Midbrain (tissue), 1 donor: ENCODE results near the gene CCDC120.

Experiments
- DNase-seq: peaks from one replicate; lab custom pipeline; 2025; lab: John Stamatoyannopoulos, UW

The CCDC120 gene, protein sequence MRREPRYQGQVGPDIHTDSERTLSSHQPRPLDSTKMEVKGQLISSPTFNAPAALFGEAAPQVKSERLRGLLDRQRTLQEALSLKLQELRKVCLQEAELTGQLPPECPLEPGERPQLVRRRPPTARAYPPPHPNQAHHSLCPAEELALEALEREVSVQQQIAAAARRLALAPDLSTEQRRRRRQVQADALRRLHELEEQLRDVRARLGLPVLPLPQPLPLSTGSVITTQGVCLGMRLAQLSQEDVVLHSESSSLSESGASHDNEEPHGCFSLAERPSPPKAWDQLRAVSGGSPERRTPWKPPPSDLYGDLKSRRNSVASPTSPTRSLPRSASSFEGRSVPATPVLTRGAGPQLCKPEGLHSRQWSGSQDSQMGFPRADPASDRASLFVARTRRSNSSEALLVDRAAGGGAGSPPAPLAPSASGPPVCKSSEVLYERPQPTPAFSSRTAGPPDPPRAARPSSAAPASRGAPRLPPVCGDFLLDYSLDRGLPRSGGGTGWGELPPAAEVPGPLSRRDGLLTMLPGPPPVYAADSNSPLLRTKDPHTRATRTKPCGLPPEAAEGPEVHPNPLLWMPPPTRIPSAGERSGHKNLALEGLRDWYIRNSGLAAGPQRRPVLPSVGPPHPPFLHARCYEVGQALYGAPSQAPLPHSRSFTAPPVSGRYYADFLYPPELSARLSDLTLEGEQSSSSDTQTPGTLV

DNA sequence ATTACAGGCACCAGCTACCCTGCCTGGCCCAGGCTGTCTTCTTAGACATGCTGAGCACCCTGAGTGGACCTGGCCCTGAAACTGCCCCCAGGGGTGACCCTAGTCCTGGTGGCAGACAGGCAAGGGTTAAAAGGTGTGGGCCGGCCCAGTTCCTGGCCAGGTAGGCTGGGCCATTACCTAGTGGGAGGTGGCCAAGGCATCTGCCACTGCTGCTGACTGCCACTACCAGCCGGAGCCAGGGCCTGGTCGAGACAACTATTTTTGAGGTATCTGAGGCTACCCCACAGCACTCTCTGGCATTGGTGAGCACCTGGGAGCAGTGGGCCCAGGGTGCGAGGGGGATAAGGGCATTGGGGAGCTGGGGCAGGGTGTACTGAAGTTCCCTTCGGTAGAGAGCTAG lies at the start of gene CCDC120:
TSS of gene CCDC120 (plus strand) at position 206 of the 400 bp plus-strand sequence. CDS start 3,043 bp downstream, outside the sequence.
- DNase-seq = no peak

DNA sequence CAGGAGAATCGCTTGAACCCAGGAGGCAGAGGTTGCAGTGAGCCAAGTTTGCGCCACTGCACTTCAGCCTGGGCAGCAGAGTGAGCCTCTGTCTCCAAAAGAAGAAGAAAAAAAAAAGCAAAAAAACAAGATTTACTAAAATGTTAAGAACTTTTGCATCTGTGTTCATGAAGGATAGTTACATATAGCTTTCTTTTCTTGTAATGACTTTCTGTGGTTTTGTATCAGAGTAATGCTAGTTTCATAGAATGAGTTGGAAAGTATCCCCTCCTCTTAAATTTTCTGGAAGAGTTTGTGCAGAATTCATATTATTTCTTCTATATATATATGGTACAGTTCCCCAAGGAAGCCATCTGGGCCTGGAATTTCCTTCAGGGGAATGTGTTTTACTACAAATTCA lies 39.7 kb upstream of the CCDC120 start:
- DNase-seq = no peak

DNA sequence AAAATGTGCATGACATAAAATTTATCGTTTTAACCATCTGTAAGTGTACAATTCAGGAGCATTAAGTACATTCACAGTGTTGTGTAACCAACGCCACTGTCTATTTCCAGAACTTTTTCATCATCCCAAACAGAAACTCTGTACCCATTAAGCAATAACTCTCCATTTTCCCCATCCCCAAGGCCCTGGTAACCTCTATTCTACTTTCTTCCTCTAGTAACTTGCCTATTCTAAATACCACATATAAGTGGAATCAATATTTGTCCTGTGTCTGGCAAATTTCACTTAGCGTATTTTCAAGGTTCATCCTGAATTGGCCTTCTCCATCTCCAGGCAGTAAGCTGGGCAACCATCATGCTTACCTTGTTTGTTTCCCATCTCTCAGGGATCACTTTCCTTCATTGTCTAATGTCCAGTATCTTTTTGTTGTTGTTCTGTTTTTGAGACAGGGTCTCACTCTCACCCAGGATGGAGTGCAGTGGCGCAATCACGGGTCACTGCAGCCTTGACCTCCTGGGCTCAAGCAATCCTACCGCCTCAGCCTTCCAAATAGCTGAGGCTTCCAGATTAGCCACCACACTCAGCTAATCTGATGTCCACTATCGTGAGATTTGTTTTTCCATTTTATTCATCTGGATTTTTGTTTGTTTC lies 39.1 kb upstream of the CCDC120 start:
- DNase-seq = no peak

DNA sequence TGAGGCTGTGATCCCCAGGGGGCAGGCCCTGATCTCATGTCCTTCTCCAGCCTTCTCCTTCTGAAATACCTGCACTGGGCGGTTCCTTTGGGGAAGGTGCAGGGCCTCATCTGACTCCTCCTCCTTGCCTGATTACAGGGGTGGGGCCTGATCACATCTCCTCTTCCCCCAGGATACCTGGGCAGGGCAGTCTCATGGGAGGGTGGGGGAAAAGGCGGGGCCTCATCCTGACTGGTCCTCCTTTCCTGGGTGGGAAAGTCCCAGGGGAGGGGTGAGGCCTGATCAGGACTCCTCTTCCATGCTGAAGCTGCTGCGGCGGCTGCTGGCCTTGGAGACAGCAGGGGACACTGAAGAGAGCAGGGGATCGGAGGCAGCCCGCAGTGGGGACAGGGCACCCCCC lies 28.9 kb upstream of the CCDC120 start:
- no peak for DNase-seq

DNA sequence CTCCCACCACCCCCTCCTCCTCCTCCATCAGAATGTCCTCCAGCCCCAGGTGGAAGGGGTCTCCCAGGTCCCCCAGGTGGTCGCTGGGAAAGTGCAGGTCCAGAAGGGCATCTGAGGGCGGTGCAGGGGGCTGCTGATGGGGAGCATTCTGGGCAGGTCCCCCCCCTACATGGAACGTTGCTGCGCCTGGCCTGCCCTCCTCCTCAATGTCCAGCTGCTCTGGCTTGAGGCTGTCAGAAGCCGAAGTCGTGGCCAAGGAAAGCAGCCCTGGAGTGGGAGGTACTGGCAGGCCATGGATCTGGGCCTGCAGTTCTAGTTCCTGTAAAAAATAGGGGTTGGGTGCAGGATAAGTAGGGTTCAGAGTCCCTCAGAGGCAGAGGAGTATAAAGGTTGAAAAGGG lies 28.5 kb upstream of the CCDC120 start:
- DNase-seq = no peak

DNA sequence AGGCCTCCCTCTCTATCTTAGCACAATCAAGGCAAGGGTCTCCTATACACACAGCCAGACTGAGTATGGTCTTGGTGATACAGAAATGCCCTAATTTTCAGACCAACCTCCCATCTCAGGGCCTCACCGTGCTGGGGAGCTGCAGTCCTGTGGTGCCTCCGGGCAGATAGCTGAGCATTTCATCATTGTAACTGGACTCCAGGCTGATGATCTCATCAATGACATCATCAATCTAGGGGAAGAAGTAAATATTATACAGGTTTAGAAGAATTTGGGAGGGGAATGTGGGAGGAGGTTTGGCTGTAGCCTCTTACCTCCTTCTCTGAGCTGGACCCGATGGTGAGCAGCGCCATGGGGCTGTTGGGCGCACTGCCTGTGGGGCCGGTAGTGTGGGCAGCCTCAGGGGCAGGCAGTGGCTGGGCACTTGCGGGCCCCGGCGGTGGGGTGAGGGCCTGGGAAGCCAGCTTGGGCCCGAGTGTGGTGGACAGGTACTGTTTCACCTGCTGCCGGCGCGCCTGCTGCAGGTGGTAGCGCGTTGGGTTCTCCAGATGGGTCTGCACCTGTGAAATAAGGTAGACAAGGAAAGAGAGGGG lies 20.8 kb upstream of the CCDC120 start:
- no peak for DNase-seq

DNA sequence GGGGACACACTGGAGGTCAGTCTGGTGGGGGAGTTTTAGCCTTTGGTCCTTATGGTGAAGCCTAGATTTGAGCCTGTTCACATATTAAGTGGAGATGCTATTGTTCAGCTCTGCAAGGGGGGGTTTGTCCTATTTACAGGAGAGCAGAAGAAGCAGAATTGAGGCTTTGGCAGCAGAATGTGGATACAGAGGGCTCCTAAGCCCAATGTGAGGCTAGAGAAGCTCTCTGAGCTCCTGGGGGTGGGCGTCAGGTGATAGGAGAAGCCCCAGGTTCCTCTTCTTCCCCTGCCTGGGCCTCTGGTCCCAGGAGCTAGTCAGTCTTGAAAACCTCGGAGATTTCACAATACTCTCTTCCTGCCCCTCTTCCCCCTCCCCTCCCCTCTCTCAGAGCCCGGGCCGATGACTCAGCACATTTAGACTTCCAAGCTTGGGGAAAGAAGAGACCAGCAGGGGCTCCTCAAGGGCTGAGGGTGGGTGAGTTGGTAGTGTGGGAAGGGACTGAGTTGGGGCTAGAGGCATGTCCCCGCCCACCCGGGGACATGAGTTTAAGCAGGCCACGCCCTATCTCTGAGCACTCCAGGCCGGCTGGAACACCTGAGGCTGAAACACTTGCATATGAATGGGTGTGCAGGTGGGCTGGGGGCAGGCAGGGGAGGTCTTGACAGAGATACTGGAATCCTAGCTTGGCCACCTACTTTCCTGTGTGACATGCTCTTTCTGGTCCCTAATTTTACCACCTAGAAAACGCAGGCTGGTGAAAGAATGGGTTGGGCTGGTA lies 19.0 kb upstream of the CCDC120 start:
- peak; percentile 69 for DNase-seq

DNA sequence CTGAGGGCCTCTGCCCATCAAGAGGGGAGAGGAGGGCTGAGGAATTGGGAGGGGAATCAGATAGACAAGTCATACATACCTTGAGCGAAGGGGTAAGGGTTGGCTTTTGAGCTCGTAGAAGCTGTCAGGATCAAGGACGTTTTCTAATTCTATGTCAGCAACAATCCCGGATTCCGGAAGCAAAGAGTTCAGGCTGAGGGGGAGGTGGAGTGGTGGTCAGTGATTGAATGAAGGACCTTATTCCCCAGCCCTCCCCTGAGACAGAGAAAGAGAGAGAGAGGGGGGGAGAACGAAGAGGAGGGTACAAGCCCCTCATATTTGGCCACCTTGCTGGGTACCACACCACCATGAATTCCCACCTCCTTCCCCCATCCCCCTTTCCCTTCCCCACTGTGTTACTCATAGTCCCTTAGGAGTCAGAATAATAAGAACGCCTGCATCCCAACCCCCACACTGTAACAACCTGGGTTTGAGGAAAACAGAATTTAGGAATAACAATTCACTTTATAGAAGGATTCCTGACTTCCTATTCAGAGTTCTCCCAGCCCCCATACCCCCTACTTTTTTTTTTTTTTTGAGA lies 18.3 kb upstream of the CCDC120 start:
- no peak for DNase-seq

DNA sequence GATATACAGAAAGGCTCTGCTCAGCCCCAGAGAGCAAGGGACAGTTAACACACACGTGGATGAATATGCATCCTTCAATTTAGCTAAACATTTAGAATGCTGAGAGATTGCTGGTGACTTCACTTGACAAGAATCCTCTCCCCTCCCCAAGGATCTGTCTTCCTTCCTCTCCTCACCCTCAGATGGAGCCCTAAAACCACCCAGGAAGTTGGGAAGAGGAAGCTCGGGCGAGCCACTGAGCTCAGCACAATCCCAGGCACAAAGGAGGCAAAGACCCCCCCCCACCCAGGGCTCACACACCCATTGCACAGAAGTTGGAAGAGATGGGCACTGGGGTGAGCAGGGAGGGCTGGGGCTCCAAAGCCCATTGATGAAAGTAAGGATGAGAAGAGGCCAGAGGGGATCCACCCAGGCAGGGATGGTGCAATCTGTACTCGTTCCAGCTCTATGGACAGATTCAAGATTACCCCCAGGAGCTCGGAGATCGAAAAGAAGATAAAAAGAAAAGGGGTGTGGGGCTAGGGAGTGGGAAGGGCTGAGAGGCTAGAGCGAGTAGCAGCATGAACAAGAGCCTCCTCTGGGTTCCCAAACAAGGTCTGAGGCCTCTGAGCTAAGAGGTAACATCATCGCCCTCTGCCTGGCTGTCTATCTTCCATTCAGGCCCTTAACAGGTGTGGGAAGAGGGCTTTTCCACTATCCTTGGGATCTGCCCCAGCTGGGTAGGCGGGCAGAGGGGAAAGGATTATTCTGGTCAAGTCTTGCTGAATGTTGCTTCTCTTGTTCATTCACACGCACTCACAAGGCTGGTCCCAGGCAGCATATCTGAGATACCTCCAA lies 16.8 kb upstream of the CCDC120 start:
- DNase-seq = peak; percentile 34

DNA sequence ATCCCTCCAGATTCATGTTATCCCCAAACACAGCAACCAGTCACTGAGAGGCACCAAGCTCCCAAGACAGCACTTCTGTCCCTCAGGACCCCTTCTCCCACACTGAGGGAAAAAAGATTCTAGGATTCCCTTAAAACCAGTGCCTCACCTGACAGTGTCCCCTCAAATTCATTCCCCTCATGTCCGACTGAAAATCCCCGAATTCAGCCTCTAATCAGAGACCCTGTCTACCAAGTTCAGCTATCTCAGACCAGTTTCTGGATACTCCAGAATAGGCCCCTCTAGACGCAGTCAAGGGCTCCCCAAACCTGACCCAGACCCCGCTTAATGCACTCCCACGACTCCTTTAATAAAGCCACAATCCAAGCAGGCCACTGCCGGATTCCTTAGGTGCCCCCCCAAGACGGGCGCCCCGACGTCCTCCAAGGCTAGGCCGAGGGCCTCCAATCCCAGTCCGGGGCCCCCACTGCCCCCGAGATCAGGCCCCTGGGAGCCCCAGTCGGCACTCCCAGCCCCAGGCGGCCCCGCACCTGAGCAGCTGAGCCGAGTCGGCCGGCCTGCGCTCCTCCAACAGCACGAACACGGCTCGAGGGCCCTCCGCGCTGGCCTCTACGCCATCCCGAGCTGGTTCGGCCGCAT lies 16.1 kb upstream of the CCDC120 start:
- DNase-seq = no peak

DNA sequence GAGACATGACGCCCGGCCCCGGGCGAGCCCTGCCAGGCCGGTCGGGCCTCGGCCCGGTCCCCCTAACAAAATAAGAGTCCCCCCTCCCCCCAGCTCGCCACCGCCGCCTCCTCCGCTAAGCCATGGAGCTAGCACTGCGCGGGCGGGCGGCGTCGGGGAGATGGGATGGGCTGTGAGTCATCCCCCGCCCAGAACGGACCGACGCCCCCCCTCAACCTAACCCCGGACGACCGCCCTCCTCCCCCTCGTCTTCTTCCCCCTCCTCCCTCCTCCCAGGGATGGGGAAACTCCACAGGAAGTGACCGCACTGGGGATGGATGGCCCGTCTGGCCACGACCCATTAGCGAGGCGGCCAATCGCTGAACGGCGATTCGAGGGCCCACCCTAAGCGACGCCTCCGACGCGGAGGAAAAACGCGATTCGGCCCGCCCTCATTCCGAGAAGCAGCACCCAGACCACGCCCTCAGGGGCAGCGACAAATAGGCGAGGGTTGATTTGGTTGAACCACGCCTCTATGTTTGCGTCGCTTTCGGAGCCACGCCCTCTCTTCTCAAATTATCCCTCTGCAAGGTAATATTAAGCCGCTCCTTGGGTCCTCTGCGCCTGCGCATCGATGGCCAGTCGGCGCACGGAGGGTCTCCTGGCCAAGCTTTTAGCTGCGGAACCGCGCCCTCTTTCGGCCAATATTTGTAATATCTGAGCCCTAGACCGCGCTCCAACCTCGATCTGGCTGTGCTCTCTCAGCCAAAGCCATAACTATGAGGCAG lies 15.4 kb upstream of the CCDC120 start, which contains the start of gene TFE3:
TSS of gene TFE3 (minus strand) at position 138 of the 767 bp plus-strand sequence. CDS start at position 7, 131 bp downstream.
- peak; percentile 95 for DNase-seq

DNA sequence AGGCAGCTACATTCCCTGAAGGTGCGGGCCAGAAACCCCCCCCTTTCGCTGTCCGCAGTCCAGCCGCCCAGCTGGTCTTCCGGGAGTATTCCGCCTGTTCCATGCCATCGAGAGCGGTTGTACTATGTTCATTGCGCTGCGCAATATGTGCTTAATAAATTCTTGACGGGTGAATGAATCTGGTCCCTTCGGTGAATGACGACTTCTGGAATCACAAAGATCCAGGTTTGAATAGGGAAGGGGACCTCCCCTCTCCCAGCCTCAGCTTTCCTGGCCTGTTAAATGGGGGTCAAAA lies 14.9 kb upstream of the CCDC120 start:
- no peak for DNase-seq

DNA sequence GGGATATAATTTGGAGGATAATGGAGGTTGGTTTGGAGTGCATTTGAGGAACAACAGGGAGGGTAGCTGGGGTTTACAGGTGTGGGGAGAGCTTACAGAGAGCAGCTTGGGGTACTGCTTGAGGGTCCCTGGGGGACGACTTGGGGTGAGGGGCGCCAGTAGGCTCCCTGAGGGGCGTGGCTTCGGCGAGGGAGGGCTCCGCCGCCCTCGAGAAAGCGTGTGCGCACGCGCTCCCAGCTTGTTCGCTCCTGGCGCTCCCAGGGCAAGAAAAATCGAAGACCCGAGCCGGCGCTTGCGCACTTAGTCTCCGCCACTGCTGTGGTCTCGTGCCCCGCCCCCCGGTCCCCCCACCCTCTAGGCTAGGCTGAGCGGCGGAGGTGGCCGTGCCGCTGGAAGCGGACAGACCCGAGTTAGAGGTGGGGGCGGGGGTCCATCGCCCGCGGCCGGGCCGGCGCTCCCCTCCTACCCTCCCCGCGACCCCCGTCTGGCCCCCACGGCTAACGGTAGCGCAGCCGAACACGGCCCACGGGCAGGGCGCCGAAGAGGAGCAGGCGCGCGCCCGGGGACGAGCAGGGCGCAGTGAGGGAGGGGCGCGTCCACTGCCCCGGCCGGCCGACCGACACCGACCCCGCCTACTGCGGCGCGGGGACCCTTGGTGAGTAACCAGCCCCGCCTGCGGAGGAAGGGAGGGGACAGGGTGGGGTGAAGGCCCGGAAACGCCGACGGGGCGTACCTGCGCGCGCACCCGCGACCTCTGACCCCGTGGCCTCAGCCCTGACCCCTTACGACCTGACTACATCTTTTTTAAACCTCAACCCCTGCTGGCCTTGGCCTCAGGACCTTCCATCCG lies 5.4 kb upstream of the CCDC120 start:
- DNase-seq = no peak

DNA sequence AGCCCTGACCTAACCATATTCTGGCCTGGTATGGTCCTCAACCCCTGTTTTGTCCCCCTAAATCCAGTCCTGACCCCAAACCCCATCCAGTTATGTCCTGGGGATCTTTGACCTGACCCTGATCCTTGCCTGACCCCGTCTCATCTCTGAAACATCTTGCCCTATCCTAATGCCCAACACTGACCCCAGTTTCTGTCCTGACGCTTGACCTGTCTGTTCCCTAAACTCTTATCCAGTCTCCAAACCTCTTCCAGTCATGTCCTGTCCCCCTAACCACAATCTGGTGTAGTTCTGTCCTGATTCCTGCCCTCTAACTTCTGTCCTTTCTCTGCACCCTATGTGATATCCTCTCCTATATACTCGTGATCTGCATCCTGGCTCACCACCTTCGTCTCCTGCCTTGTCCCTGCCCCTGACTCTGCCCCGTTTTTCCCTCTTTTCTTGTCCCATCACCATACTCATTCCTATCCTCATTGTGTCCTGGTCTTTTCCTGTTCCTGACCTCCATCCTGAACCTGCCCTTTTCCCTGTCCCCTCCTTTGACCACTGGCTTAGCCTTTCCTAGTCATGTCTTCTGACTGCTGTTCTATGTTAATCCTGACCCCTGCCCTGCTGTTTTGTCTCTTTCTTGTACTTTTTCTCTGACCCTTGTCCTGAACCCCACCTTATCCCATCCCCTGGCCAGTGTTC lies 4.6 kb upstream of the CCDC120 start:
- DNase-seq = no peak

DNA sequence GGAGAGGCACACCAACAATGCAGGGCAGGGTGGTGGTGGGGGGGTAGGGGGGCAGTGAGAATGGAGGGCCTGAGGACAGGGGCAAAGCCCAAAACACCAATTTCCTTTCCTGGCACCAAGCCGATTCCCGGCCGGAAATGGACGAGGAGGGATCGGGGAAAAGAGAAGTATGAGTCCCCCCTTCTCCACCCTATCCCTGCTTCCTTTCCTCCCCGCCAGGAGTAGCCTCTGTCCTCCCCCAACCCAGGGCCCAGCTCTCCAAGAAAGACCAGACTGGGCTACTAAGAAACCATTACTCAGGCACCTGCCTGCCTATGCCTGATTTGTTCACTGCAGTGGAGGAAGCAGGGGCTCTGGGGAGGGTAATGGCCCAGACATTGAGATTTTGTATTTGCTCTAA lies 402 bp downstream of the CCDC120 start:
- DNase-seq = no peak

DNA sequence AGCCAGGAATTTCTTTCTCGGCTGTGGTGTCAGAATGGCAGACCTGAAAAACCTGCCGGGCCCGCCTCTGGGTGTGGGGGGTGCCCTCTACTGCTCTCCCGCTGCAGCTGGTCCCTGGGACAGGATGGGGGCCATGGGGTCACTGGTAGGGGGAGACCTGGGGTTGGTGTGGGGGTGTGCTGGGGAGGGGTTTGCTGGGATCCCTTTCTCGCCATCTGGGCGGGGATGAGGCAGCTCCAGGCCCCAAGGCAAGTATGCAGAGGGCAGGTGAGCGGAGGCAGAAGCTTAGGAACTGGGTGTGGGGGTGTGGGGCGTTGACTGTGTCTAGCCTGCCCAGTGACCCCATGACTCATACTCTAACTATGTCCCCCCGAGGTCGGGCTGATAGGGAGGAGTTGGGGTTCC lies 884 bp downstream of the CCDC120 start:
- DNase-seq = no peak

DNA sequence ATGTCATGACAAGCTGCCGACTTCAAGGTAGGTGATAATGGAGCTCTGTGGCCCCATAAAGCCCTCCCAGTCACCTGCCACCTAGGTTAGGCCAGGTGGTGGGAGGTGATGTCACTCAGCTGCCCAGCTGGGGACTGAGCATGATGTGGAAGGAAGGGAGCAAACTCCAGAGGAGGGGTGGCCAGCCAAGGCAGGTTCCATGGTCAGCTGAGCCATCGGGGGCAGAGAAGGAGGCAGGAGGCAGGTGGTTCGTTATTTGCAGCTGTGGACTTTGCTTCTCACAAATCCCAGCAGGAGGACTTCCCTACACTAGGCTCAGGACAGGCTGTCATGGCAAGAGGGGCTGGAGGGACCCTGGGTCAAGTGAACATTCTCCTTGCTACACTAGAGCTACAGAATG lies 2.1 kb downstream of the CCDC120 start:
- no peak for DNase-seq

DNA sequence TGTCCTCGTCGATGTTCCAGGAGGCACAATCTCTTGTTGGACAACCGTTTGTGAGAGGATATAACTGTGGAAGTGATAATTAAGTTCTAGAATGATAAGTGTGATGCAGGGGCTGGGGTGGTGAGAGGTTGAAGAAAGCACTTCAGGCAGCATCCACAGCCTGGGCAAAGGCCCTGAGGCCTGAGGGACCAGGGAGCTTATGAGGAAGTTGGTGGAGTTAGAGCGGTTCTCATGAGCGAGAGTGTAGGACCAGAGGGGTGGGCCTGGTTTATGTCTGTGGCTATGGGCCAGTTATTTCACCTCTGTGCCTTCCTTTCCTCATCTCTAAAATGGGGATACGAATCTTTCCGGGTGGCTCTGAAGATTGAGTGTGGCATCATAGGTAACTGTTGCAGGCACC lies 2.7 kb downstream of the CCDC120 start:
- no peak for DNase-seq
